Neuron (in vitro differentiated cells): Measurements from ENCODE around the gene PLXNA3.

ENCODE experiments used
- H2AFZ ChIP-seq: one replicate; pipeline ENCODE4 v1.6.1; 2013; ENCODE audit warnings: low read depth, mild to moderate bottlenecking, inconsistent platforms, low read length, moderate library complexity
- H3K27me3 ChIP-seq: one replicate; pipeline ENCODE4 v1.6.1; 2013; ENCODE audit warnings: low read length; ENCODE audit not compliant: insufficient read depth
- H3K36me3 ChIP-seq: one replicate; pipeline ENCODE4 v1.6.1; 2013; ENCODE audit warnings: low read length; ENCODE audit not compliant: insufficient read depth
- H3K4me1 ChIP-seq: one replicate; pipeline ENCODE4 v1.6.1; 2013; ENCODE audit warnings: low read length; ENCODE audit not compliant: insufficient read depth
- H3K4me3 ChIP-seq: 2 replicates; pipeline ENCODE4 v1.5.1; 2013; ENCODE audit warnings: mild to moderate bottlenecking, low read length, moderate library complexity
- H3K9me3 ChIP-seq: one replicate; pipeline ENCODE4 v1.6.1; 2013; ENCODE audit warnings: low read length

Gene PLXNA3

DNA sequence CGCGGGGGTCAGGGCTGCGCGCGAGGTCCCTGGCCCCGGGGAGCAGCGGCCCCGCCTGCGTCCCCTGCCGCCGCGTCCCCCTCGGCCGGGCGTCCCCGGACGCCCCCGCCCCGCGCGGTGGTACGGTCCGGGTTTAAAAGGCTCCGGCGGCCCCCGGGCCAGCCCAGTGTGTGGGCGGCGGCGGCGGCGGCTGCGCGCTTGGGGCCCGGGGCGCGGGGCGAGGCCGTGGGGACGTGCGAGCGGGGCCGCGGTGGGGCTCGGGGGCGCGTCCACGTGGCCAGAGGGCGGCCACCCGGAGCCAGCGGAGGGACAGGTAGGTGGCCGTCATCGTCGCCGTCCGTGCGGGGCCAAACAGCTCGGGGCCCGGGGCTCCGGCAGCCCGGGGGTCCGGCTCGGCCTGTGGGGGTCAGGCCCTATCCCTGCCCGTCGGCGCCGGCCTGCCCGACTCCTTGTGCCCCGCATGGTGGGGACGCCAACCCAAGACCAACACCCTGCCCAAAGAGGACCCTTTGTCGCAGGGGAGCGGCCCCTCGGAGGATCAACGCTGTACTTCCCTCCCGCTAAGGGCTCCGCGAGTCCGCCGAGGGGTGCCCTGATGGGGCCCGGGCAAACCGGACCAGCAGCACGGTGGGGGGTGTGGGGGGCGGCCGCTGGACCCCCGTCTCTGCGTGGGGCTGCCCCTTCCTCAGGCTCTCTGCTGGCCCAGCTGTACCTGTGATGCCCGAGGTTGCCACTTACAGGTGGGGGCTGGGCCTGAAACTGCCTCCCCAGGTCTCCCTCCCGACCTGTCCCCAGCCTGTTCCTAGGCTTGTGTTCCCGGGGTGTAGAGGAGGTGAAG is at the start of gene PLXNA3:
TSS of gene PLXNA3 (plus strand) at position 166 of the 838 bp plus-strand sequence. CDS start 1,903 bp downstream, outside the sequence.
- Histone ChIP-seq H3K36me3 (peaks cover 6% of the 10 kb centered on the region), H3K4me3 (peak within 1 kb of the TSS; percentile 79), H2AFZ (no peak within 1 kb of the TSS), H3K4me1 (peaks cover 12% of the 10 kb centered on the region), H3K27me3 (no peaks in the 10 kb centered on the region), H3K9me3 (no peaks in the 10 kb centered on the region)

DNA sequence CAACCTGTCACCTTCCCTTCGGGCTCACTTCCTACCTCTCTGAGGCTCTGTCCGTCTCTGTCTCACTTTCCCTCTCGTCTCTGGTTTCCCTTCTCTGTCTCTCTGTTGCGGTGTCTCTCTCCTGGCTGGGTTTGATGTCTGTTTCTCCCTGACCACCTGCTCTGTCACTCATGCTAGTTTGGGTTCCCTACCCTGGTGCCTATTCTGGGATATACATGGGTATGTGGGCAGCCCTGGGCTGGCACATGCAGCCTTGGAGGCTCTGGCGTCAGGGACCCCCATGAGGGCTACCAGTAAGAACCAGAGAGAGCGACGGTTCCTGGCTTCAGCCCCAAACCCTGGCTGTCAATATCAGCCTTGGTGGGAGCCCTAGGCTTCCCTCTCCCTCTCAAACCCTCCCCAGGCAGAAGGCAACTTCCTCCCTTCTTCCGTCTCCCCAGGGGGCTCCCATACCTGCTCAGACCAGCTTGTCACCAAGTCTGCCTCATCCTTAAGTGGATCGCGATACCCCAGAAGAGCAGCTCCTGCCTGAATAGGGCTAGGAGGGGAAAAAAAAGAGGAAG is 49.3 kb upstream of the PLXNA3 start:
- no peak overlapping the region for H2AFZ ChIP-seq
- H3K27me3 ChIP-seq, result no peaks in the 10 kb centered on the region
- no peaks in the 10 kb centered on the region for H3K36me3 ChIP-seq
- no peaks in the 10 kb centered on the region for H3K9me3 ChIP-seq
- H3K4me3 ChIP-seq, result no peak overlapping the region
- H3K4me1 ChIP-seq, result no peaks in the 10 kb centered on the region

DNA sequence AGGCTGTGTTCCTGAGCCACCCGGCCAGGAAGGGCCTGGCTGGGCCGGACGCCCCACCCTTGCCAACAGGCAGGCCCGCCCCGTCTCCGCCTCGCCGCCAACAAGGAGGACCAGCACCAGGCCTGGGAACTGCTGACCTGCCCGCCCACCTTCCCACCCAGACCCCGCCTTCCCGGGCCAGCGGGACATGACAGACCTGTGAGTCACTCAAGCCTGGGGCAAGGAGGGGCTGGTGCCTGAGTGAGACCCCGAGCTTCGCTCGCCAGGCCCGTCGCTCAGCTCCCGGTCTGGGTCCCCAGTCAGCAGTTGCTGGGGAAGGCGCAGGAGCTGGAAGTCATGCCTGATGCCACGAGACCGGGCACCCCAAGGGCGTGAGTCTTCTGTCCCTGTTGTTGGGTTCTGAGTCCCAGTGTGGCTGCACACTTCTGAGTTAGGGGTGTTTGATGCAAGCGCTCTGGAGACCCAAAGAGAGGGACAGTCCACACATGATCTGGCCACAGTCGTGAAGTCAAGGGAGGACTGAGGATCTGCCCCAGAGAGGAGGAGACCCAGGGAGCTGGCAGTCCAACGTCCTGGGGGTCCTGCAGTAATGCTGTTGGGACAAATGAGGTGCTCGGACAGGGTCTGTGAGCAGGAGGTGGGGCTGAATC is 48.7 kb upstream of the PLXNA3 start, which contains the start of gene DNASE1L1:
TSS of gene DNASE1L1 (minus strand) at position 33 of the 650 bp plus-strand sequence. CDS start 3,686 bp downstream, outside the sequence.
- H3K4me3 ChIP-seq, result no peak within 1 kb of the TSS
- no peak within 1 kb of the TSS for H2AFZ ChIP-seq
- H3K9me3 ChIP-seq, result no peaks in the 10 kb centered on the region
- no peaks in the 10 kb centered on the region for H3K27me3 ChIP-seq
- H3K4me1 ChIP-seq, result no peaks in the 10 kb centered on the region
- no peaks in the 10 kb centered on the region for H3K36me3 ChIP-seq

DNA sequence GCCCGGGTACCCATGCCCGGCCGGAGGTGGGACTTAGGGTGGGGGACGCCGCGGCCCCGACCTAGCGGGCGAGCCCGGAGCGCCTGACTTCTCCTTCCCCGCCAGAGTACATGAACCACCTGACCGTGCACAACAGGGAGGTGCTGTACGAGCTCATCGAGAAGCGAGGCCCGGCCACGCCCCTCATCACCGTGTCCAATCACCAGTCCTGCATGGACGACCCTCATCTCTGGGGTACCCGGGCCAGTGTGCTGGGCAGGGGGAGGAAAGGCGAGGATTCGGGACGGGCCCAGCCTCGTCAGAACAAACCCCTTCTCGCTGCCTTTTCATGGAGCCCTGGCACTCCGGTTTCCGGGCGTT is 46.1 kb upstream of the PLXNA3 start:
- Histone ChIP-seq H3K4me1 (no peaks in the 10 kb centered on the region), H2AFZ (no peak overlapping the region), H3K4me3 (peak overlapping the region; percentile 61), H3K36me3 (no peaks in the 10 kb centered on the region), H3K27me3 (no peaks in the 10 kb centered on the region), H3K9me3 (no peaks in the 10 kb centered on the region)

DNA sequence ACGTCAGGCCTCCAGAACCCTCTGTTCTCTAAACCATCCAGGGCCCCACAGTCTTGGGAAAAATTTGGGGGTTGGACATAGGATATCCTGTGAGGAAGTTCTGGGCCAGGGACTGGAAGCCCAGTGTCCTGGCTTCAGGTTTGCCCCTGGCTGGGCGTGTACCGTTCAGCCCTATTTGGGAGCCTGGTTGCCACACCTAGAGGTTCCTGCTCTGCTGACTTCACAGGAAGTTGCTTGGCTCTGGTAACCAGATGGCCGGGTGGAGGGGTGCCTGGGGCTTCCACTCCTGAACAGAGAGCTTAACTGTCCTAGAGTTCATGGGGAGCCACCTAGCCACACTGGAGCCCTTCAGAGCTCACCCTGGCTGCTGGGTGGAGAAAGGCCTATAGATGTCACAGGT is 45.6 kb upstream of the PLXNA3 start:
- H3K36me3 ChIP-seq, result no peaks in the 10 kb centered on the region
- no peaks in the 10 kb centered on the region for H3K9me3 ChIP-seq
- H2AFZ ChIP-seq, result no peak overlapping the region
- peak overlapping the region; percentile 61 for H3K4me3 ChIP-seq
- H3K27me3 ChIP-seq, result no peaks in the 10 kb centered on the region
- H3K4me1 ChIP-seq, result no peaks in the 10 kb centered on the region

DNA sequence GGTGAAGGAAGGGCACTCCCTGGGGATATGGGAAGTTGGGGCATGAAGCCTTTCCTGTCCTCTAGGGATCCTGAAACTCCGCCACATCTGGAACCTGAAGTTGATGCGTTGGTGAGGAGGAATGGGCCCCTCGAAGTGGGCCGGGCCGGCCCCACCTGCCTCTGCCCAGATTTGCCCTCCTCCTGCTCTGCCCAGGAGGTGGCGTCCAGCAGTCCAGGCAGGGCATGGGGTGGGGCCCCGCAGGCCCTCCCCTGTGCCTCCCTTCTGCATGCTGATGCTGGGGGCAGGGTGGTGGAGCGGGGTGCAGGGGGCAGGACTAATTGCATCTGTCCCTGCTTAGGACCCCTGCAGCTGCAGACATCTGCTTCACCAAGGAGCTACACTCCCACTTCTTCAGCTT is 44.9 kb upstream of the PLXNA3 start:
- H3K36me3 ChIP-seq, result no peaks in the 10 kb centered on the region
- no peak overlapping the region for H3K4me3 ChIP-seq
- no peak overlapping the region for H2AFZ ChIP-seq
- H3K4me1 ChIP-seq, result no peaks in the 10 kb centered on the region
- no peaks in the 10 kb centered on the region for H3K9me3 ChIP-seq
- H3K27me3 ChIP-seq, result no peaks in the 10 kb centered on the region

DNA sequence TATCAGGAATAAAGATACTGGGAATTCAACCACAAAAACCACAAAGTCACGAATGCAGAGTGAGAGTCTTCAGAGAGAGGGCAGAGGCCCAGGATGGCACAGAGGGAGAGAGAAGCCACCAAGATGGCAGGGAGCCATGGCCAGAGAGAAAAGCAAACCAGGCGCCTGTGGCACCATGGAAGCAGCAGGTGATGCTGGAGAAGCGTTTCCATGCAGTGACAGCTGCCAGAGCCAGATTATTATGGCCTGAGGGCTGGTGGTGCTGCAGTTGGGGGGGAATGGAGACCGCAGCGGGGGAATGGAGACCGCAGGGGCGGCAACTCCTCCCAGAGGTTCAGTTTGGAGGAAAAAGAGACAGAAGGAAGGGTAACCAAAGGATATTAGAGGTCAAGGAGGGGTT is 40.9 kb upstream of the PLXNA3 start:
- Histone ChIP-seq H3K4me1 (no peaks in the 10 kb centered on the region), H3K36me3 (no peaks in the 10 kb centered on the region), H3K27me3 (no peaks in the 10 kb centered on the region), H2AFZ (no peak overlapping the region), H3K4me3 (no peak overlapping the region), H3K9me3 (no peaks in the 10 kb centered on the region)

DNA sequence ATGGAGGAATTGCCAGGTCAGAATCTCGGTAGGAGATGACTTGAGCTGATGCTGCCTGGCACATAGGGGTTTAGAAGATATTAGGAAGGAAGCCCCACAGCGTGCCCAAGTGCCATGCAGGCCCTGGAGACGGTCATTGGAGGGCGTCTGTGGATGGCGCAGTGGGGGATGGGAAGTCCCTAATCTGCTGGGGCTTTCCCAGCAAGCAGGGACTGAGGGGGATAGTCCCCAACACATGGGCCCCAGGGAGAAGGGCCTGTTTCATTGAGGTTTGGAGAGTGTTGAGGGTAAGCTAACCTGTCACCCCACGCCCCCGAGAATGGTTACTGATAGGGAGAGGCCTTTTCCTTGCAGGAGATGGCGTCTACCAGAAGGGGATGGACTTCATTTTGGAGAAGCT is 38.9 kb upstream of the PLXNA3 start:
- H3K27me3 ChIP-seq, result no peaks in the 10 kb centered on the region
- no peaks in the 10 kb centered on the region for H3K36me3 ChIP-seq
- no peak overlapping the region for H3K4me3 ChIP-seq
- H3K4me1 ChIP-seq, result no peaks in the 10 kb centered on the region
- H3K9me3 ChIP-seq, result no peaks in the 10 kb centered on the region
- no peak overlapping the region for H2AFZ ChIP-seq

DNA sequence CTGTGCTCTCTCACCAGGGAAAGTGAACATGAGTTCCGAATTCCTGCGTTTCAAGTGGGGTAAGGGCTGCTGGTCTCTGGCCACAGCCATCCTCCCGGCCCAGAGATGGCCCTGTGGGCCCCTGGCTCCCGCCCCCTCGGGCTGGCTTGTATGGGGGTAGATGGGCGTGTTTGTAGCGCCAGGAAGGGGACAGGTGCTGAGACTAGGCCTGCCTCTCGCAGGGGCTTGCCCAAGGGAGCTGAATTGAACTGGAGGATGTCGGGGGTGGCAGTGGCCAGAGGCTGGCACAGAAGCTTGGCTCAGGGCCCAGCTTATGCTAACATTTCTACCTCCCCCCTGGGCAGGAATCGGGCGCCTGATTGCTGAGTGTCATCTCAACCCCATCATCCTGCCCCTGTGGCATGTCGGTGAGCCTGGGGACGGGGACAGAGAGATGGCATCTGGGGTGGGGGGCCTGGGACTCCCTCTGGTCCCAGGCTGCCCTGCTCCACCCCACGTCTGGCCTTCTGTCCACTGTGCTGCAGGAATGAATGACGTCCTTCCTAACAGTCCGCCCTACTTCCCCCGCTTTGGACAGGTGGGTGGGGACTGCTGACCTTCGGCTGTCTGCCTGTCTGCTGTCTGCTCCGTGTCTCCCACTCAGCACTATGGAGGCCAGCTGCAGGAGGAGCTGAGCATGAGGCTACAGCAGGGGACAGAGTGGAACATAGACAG is 38.2 kb upstream of the PLXNA3 start:
- no peak overlapping the region for H3K4me3 ChIP-seq
- H3K27me3 ChIP-seq, result no peaks in the 10 kb centered on the region
- no peaks in the 10 kb centered on the region for H3K9me3 ChIP-seq
- H2AFZ ChIP-seq, result no peak overlapping the region
- no peaks in the 10 kb centered on the region for H3K4me1 ChIP-seq
- no peaks in the 10 kb centered on the region for H3K36me3 ChIP-seq

DNA sequence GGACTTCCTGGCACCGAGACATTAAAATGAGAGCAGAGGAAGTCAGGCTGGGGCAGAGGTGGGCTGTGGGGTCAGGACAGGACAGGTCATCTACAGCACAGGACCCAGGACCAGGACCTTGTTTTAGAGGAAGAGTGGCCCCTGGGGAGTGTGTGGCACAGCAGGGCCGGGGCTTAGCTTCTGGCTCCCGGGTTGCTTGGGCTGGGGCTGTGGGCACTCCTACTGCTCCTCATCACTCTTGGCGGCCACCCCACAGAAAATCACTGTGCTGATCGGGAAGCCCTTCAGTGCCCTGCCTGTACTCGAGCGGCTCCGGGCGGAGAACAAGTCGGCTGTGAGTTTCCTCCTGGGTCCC is 37.7 kb upstream of the PLXNA3 start:
- H2AFZ ChIP-seq, result no peak overlapping the region
- no peaks in the 10 kb centered on the region for H3K9me3 ChIP-seq
- H3K4me3 ChIP-seq, result no peak overlapping the region
- no peaks in the 10 kb centered on the region for H3K4me1 ChIP-seq
- H3K36me3 ChIP-seq, result no peaks in the 10 kb centered on the region
- H3K27me3 ChIP-seq, result no peaks in the 10 kb centered on the region

DNA sequence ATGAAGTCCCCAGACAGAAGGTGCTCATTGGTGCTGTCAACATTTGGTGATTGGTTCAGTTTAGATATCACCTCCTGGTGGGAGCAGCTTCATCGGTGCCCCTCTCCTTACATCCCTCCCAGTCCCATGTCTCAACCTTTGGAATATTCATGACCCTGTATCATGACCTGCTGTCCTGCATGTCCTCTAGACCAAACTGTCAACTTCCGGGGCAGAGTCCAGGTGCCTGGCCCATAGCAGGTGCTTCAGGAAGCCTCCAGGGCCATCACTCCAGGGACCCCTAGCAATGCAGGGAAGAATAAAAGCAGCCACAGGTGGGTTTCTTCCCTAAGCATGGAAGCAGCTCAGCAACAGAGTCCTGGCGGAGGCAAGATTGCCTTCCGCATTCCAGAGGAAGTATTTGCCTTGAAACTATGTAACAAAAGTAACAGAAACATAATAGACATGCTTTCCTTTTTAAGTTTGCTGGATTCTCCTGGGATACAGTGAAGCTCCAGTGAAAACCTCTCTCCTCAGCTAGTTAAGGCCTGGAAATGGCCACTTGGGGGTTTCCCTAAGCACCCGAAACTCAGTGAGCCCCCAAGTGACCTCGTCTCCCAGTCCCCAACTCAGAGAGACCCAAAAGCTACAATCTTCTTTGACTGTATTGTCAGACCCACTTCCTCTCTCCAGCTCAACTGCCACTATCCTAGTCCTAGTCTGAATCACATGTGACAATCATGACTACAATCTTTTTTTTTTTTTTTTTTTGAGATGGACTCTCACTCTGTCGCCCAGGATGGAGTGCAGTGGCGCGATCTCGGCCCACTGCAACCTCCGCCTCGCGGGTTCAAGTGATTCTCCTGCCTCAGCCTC is 30.9 kb upstream of the PLXNA3 start:
- Histone ChIP-seq H3K36me3 (peaks cover 5% of the 10 kb centered on the region), H3K27me3 (no peaks in the 10 kb centered on the region), H3K4me3 (no peak overlapping the region), H3K4me1 (peaks cover 2% of the 10 kb centered on the region), H3K9me3 (no peaks in the 10 kb centered on the region), H2AFZ (no peak overlapping the region)
